Gastrocnemius medialis (tissue), 4 donors: ENCODE results near the gene ABCA13.

Source experiments
- CTCF ChIP-seq, 5 experiments: fragments of 450-650 bp in 3 of 5; fragments of 200-600 bp in 2 of 5; sonication (generic) in 2 of 5; IDR thresholded peaks in 4 of 5; conservative IDR thresholded peaks in 1 of 5; 1 replicate in 4 of 5; 2 replicates in 1 of 5; pipeline ENCODE4 v1.5.1; 2016 to 2019; ENCODE audit warnings: antibody characterized with exemption in 5 of 5, mild to moderate bottlenecking in 3 of 5, moderate library complexity in 3 of 5
- POLR2A ChIP-seq, 2 donors: fragments of 450-650 bp; IDR thresholded peaks; one replicate each; pipeline ENCODE4 v1.6.1; 2017; ENCODE audit warnings: antibody characterized with exemption in 2 of 2, mild to moderate bottlenecking in 2 of 2, moderate library complexity in 2 of 2

GRCh38 chr7:48658138-48658537, 486.9 kb downstream of the ABCA13 start:
- TF ChIP-seq CTCF (IDR thresholded peaks at IDR 0.05 in 4 of 5, conservative IDR thresholded peaks at IDR 0.05 in 1 of 5) (no peak), POLR2A (IDR thresholded peaks at IDR 0.05) (no peak)
